Sigmoid colon (tissue), 7 donors: ENCODE results near the gene CYB561A3. TPM values are rescaled to one million over a fixed set of nuclear protein-coding genes. Genes with fewer than 3 reads are reported as not detected.
A peak's percentile ranks its signal among the peaks of the same experiment; 100 is the strongest.

Experiments used
- DNase-seq: peaks from one replicate; pipeline ENCODE4 v3.0.0-alpha.2; 2019
- H3K27ac ChIP-seq, 4 donors: fragments of 200-600 bp; sonication (generic); one replicate each; pipeline ENCODE4 v1.5.1; 2016 to 2019; ENCODE audit warnings: mild to moderate bottlenecking in 1 of 4
- H3K27me3 ChIP-seq, 3 donors: fragments of 200-600 bp; sonication (generic); one replicate each; pipeline ENCODE4 v1.5.1; 2019; ENCODE audit warnings: mild to moderate bottlenecking in 1 of 3
- H3K36me3 ChIP-seq, 4 donors: fragments of 200-600 bp; sonication (generic); one replicate each; pipeline ENCODE4 v1.5.1; 2016 to 2019
- H3K4me1 ChIP-seq, 4 donors: fragments of 200-600 bp; sonication (generic); one replicate each; pipeline ENCODE4 v1.5.1; 2017 to 2019
- H3K4me3 ChIP-seq, 4 donors: fragments of 200-600 bp; sonication (generic); one replicate each; pipeline ENCODE4 v1.5.1; 2017 to 2019; ENCODE audit warnings: mild to moderate bottlenecking in 2 of 4, moderate library complexity in 1 of 4
- H3K9me3 ChIP-seq, 4 donors: fragments of 200-600 bp in 3 of 4; sonication (generic) in 3 of 4; one replicate each; pipeline versions ENCODE4 v1.5.1 to v1.6.1; 2013 to 2019
- EP300 ChIP-seq, 4 donors: sonication (generic); formaldehyde crosslinking; IDR thresholded peaks; one replicate each; pipeline ENCODE4 v1.6.1; 2017; ENCODE audit warnings: antibody characterized with exemption in 4 of 4
- POLR2A ChIP-seq, 2 donors: fragments of 450-650 bp; IDR thresholded peaks; one replicate each; pipeline ENCODE4 v1.6.1; 2016; ENCODE audit warnings: antibody characterized with exemption in 2 of 2, mild to moderate bottlenecking in 2 of 2, moderate library complexity in 2 of 2
- POLR2AphosphoS5 ChIP-seq, 4 donors: sonication (generic); formaldehyde crosslinking; IDR thresholded peaks; one replicate each; pipeline ENCODE4 v1.6.1; 2017; ENCODE audit warnings: antibody characterized with exemption in 4 of 4
- WGBS, 2 donors: extraction: QIAGEN DNeasy Blood & Tissue Kit; methylation state at CpG; one replicate each; pipeline ENCODE4 v1.1.7; 2013; 5-methylcytosine and 5-hydroxymethylcytosine counted together
- intact Hi-C: fragments of 100-400 bp; cut with DNase I; formaldehyde crosslinking; loops from one replicate; pipeline ENCODE4 v1.15.1; 2023
- polyA plus RNA-seq, 3 donors: library from polyadenylated mRNA; stranded (reverse); fragments of 200-250 nt; gene quantifications; one replicate each; pipeline ENCODE4 v1.2.3, GENCODE V29; 2013
- total RNA-seq, 4 donors: library from RNA; depleted of rRNA; stranded (reverse); fragments of >200 nt; gene quantifications; one replicate each; pipeline ENCODE4 v1.1.0, GENCODE V29; 2016
- TF ChIP-seq, protein P1 (sequence below), 4 experiments: fragments of 450-650 bp in 3 of 4; fragments of 200-600 bp in 1 of 4; IDR thresholded peaks; one replicate each; pipeline ENCODE4 v1.5.1; 2016 to 2019; ENCODE audit warnings: antibody characterized with exemption in 4 of 4, mild to moderate bottlenecking in 3 of 4, moderate library complexity in 2 of 4
- donor health status: healthy with polysubstance abuse.
- donor health status: Bipolar disorder and iron deficiency.
- donor health status: healthy.

CYB561A3 gene
- total and polyA plus RNA-seq, 7 donors = 17.3 to 66.2 (median 35.1) TPM

DNA sequence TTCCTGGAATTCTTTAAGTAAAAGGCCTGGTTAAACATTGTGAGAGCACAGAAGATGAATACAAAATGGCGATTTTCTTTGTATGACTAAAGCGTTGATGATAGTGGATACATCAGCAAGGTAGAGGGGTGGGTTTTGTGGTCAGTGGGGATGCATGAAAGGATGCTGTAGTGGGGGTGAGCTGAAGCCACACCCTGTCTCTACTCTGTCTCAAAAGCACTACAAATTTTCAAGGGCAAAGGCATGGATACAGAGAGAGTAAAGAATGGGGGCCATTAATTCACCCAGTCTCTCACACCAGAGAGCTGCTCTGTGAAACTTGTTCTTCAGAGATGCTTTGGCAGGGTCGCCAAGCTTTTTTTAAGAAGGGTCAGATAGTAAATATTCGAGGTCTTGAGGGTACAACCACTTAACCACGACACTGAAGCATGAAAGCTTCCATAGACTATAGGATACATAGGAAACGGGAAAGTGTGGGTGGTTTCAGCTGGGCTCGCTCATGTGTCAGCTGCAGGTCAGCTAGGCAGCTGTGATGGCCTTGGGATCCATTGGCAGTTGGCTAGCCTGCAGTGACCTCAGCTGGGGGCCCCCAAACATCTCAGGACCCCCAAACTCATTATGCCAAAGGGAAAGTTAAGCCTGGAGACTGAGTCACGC, 8.8 kb upstream of the CYB561A3 start:
- 85 to 92% methylated on average over 8 of the region's 8 CpGs for WGBS, 2 donors
- no peak overlapping the region for H3K4me3 ChIP-seq
- no peaks in the 10 kb centered on the region for H3K4me1 ChIP-seq
- H3K27me3 ChIP-seq = no peaks in the 10 kb centered on the region
- H3K9me3 ChIP-seq = no peaks in the 10 kb centered on the region
- no peak overlapping the region for H3K27ac ChIP-seq
- peaks cover 14 to 68% (median 35%) of the 10 kb centered on the region in 4 donors for H3K36me3 ChIP-seq
- TF ChIP-seq, protein P1, sequence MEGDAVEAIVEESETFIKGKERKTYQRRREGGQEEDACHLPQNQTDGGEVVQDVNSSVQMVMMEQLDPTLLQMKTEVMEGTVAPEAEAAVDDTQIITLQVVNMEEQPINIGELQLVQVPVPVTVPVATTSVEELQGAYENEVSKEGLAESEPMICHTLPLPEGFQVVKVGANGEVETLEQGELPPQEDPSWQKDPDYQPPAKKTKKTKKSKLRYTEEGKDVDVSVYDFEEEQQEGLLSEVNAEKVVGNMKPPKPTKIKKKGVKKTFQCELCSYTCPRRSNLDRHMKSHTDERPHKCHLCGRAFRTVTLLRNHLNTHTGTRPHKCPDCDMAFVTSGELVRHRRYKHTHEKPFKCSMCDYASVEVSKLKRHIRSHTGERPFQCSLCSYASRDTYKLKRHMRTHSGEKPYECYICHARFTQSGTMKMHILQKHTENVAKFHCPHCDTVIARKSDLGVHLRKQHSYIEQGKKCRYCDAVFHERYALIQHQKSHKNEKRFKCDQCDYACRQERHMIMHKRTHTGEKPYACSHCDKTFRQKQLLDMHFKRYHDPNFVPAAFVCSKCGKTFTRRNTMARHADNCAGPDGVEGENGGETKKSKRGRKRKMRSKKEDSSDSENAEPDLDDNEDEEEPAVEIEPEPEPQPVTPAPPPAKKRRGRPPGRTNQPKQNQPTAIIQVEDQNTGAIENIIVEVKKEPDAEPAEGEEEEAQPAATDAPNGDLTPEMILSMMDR (IDR thresholded peaks at IDR 0.05) = no peak
- TF ChIP-seq POLR2AphosphoS5 (IDR thresholded peaks at IDR 0.05) (no peak), EP300 (IDR thresholded peaks at IDR 0.05) (no peak), POLR2A (IDR thresholded peaks at IDR 0.05) (no peak)
- DNase-seq = no peak
- intact Hi-C loops = no loop called here

DNA sequence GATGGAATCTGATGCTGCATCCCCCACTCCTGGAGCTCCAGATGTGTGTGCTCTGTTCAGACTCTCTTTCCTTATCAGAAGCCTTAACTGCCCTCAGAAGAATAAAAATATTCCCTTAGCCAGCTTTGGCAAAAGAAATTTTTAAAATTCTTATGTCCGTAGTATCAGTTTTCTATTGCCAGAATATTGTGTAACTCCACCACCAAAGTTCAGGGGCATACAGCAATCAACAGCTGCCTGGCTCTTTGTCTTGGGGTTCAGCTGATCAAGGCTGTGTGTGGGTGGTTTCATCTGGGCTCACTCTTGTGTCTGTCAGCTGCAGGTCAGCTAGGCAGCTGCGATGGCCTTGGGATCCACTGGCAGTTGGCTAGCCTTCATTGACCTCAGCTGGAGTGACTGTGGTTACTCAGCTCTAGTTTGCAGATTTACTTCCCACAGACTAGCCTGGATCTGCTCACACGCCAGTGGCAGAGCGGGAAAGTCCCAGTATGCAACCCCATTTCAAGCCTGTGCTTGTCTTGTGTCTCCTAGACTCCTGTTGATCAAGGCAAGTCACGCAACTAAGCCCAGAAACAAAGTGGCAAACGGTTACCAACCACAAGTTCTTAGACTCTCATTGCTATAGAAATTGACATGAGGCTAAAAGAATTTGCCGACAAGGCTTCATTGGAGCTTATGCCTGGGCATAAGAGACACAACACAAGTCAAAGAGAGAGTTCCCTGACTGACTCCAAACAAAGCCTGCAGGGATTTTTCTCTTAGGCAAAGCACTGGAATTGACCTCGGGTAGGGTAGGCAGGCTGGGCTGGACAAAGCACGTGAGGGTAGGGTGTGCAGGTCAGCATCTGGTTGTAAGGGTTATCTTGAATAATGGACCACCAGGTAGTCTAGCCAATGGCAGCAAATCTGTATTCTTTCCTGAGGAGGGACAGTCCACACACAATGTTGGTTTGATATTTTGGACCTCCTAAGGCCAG, 8.0 kb upstream of the CYB561A3 start:
- Histone ChIP-seq H3K36me3 (peaks cover 14 to 71% (median 43%) of the 10 kb centered on the region in 4 donors), H3K4me3 (no peak overlapping the region), H3K4me1 (no peaks in the 10 kb centered on the region), H3K9me3 (no peaks in the 10 kb centered on the region), H3K27ac (no peak overlapping the region), H3K27me3 (no peaks in the 10 kb centered on the region)
- TF ChIP-seq POLR2AphosphoS5 (IDR thresholded peaks at IDR 0.05) = peak in 3 of 4 donors; percentile 11 to 27 (median 16)
- TF ChIP-seq EP300 (IDR thresholded peaks at IDR 0.05) = no peak
- no peak for TF ChIP-seq POLR2A (IDR thresholded peaks at IDR 0.05)
- TF ChIP-seq, protein P1 (IDR thresholded peaks at IDR 0.05) = no peak
- intact Hi-C loops = no loop called here
- DNase-seq = peak; percentile 76
- WGBS, 2 donors = 87 to 88% methylated on average over 9 of the region's 9 CpGs

- H3K36me3 ChIP-seq = peaks cover 20 to 77% (median 47%) of the 10 kb centered on the region in 4 donors
- WGBS, 2 donors = 92 to 96% methylated on average over 7 of the region's 7 CpGs
- no peak overlapping the region for H3K27ac ChIP-seq
Measured at GRCh38 chr11:61368646-61369045, 7.0 kb upstream of the CYB561A3 start.

DNA sequence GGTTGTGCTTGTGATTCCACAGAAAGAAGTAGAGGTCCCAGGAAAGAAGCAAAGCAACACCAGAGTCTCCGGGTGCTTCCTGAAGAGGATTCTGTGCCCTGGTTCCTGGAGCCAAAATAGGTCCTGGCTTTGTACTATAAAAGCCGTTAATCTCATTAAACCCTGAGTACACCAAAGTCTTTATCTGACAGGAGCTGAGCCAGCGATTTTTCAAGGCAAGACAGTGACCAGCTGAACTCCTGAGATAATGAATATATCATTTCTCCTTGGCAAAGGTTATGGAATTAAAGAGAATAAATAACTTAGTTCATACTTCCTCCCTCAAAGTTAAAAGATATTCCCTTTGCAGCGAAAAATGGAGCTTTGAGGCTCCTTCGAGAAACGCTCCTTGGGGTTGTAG, 5.7 kb upstream of the CYB561A3 start:
- no peaks in the 10 kb centered on the region for H3K9me3 ChIP-seq
- H3K27ac ChIP-seq = no peak overlapping the region
- no peak for DNase-seq
- H3K4me1 ChIP-seq = peaks cover 0 to 14% (median 12%) of the 10 kb centered on the region in 4 donors
- no peak overlapping the region for H3K4me3 ChIP-seq
- TF ChIP-seq, protein P1 (IDR thresholded peaks at IDR 0.05) = no peak
- TF ChIP-seq POLR2AphosphoS5 (IDR thresholded peaks at IDR 0.05) = no peak
- no peak for TF ChIP-seq POLR2A (IDR thresholded peaks at IDR 0.05)
- no peak for TF ChIP-seq EP300 (IDR thresholded peaks at IDR 0.05)
- intact Hi-C loops = no loop called here
- WGBS, 2 donors = 83 to 92% methylated on average over 6 of the region's 6 CpGs
- peaks cover 20 to 77% (median 47%) of the 10 kb centered on the region in 4 donors for H3K36me3 ChIP-seq
- no peaks in the 10 kb centered on the region for H3K27me3 ChIP-seq

More at GRCh38 chr11:61368646-61369045, 7.0 kb upstream of the CYB561A3 start:
- Histone ChIP-seq H3K9me3 (no peaks in the 10 kb centered on the region), H3K27me3 (no peaks in the 10 kb centered on the region), H3K4me3 (no peak overlapping the region), H3K4me1 (peaks cover 0 to 4% (median under 1%) of the 10 kb centered on the region in 4 donors)
- intact Hi-C loops = no loop called here
- no peak for DNase-seq
- TF ChIP-seq, protein P1 (IDR thresholded peaks at IDR 0.05) = no peak
- TF ChIP-seq EP300 (IDR thresholded peaks at IDR 0.05) = no peak
- no peak for TF ChIP-seq POLR2AphosphoS5 (IDR thresholded peaks at IDR 0.05)
- TF ChIP-seq POLR2A (IDR thresholded peaks at IDR 0.05) = no peak
